H1 (cell line): ENCODE results near the gene ARHGEF10L. TPM values are rescaled to one million over a fixed set of nuclear protein-coding genes. Genes with fewer than 3 reads are reported as not detected.

Source experiments
- CTCF ChIA-PET: fragments of 300-600 bp; sonication (Branson Sonifier 250); formaldehyde crosslinking; loops from one replicate; lab custom pipeline; 2021; ENCODE audit not compliant: partially characterized antibody; lab: Charles Lee
- POLR2A ChIA-PET: fragments of 300-600 bp; sonication (Branson Sonifier 250); formaldehyde crosslinking; loops from one replicate; lab custom pipeline; 2021; ENCODE audit warnings: inconsistent platforms; ENCODE audit not compliant: partially characterized antibody; lab: Charles Lee
- DNase-seq, 2 experiments: peaks; one replicate each; pipeline versions ENCODE4 v3.0.0 to v3.0.0-alpha.2; 2010 to 2022; ENCODE audit warnings: low spot score in 2 of 2, low read depth in 1 of 2, mixed read lengths in 1 of 2
- FAIRE-seq: peaks from 2 replicates; lab custom pipeline; 2011; peaks lifted over from hg19 to GRCh38; lab: Jason Lieb, UNC
- H2AFZ ChIP-seq: 2 replicates; pipeline ENCODE4 v1.8.1; 2012; ENCODE audit warnings: low read length, inconsistent platforms
- H2AK5ac ChIP-seq: 2 replicates; pipeline ENCODE4 v1.6.1; 2013; ENCODE audit warnings: low read depth, low read length
- H2BK120ac ChIP-seq: replicated peaks from 2 replicates; pipeline ENCODE3; 2013; ENCODE audit warnings: low read depth, low read length, inconsistent platforms
- H2BK12ac ChIP-seq: 2 replicates; pipeline ENCODE4 v1.6.1; 2013; ENCODE audit warnings: low read depth, low read length
- H2BK15ac ChIP-seq: 2 replicates; pipeline ENCODE4 v1.6.1; 2013; ENCODE audit warnings: low read length
- H2BK20ac ChIP-seq: 2 replicates; pipeline ENCODE4 v1.6.1; 2013; ENCODE audit warnings: low read length
- H2BK5ac ChIP-seq: 2 replicates; pipeline ENCODE4 v1.6.1; 2013; ENCODE audit warnings: low read depth, low read length
- H3K14ac ChIP-seq: 2 replicates; pipeline ENCODE4 v1.6.1; 2013; ENCODE audit warnings: inconsistent platforms; ENCODE audit not compliant: insufficient read length
- H3K18ac ChIP-seq: 2 replicates; pipeline ENCODE4 v1.6.1; 2013; ENCODE audit warnings: low read length; ENCODE audit errors: extremely low read depth
- H3K23ac ChIP-seq: 2 replicates; pipeline ENCODE4 v1.6.1; 2013; ENCODE audit warnings: inconsistent platforms; ENCODE audit not compliant: insufficient read length
- H3K23me2 ChIP-seq: 2 replicates; pipeline ENCODE4 v1.6.1; 2013; ENCODE audit warnings: low read depth, low read length
- H3K27ac ChIP-seq: 2 replicates; pipeline ENCODE4 v1.6.1; 2011; ENCODE audit warnings: low read depth, low read length, inconsistent platforms
- H3K27me3 ChIP-seq, 4 experiments: replicated peaks in 1 of 4; 1 replicate in 1 of 4; 2 replicates in 3 of 4; pipeline versions ENCODE4 v1.6.1 to v1.8.1; 2011 to 2013; ENCODE audit warnings: low read length in 3 of 4, mild to moderate bottlenecking in 3 of 4, inconsistent platforms in 2 of 4, mixed read lengths in 2 of 4, moderate library complexity in 1 of 4; ENCODE audit not compliant: control insufficient read depth in 3 of 4, insufficient read depth in 3 of 4; ENCODE audit errors: extremely low read depth in 1 of 4
- H3K36me3 ChIP-seq, 4 experiments: 2 replicates each; pipeline versions ENCODE4 v1.6.1 to v1.8.1; 2011 to 2013; ENCODE audit warnings: mild to moderate bottlenecking in 4 of 4, low read length in 3 of 4, moderate library complexity in 2 of 4, control low read depth in 1 of 4, inconsistent platforms in 1 of 4; ENCODE audit not compliant: insufficient read depth in 4 of 4, control insufficient read depth in 2 of 4
- H3K4ac ChIP-seq: replicated peaks from 2 replicates; pipeline ENCODE3; 2013; ENCODE audit warnings: low read length, low read depth, mixed read lengths, inconsistent platforms; ENCODE audit not compliant: insufficient read length
- H3K4me1 ChIP-seq, 4 experiments: replicated peaks in 1 of 4; 1 replicate in 1 of 4; 2 replicates in 3 of 4; pipeline versions ENCODE4 v1.6.1 to v1.8.1; 2011 to 2013; ENCODE audit warnings: low read length in 3 of 4, inconsistent platforms in 2 of 4, mixed read lengths in 1 of 4; ENCODE audit not compliant: insufficient read depth in 4 of 4, control insufficient read depth in 3 of 4
- H3K4me2 ChIP-seq, 2 experiments: 2 replicates each; pipeline versions ENCODE4 v1.6.1 to v1.8.1; 2011 to 2013; ENCODE audit warnings: low read depth in 2 of 2, low read length in 2 of 2, control low read depth in 1 of 2, inconsistent platforms in 1 of 2, mild to moderate bottlenecking in 1 of 2; ENCODE audit not compliant: insufficient read depth in 1 of 2
- H3K4me3 ChIP-seq, 4 experiments: fragments of 200-600, 300-600 bp in 1 of 4; sonication (generic), shearing (Covaris generic), sonication (Bioruptor Twin) in 1 of 4; 2 replicates each; pipeline versions ENCODE4 v1.5.1 to v1.8.1; 2011 to 2016; ENCODE audit warnings: low read length in 4 of 4, low read depth in 3 of 4, control low read depth in 2 of 4, inconsistent platforms in 2 of 4, mild to moderate bottlenecking in 2 of 4, mixed read lengths in 1 of 4, moderate library complexity in 1 of 4; ENCODE audit not compliant: insufficient read depth in 2 of 4; ENCODE audit errors: extremely low read depth in 1 of 4
- H3K56ac ChIP-seq: replicated peaks from 2 replicates; pipeline ENCODE3; 2013; ENCODE audit warnings: low read depth, mild to moderate bottlenecking, mixed read lengths, low read length, inconsistent platforms; ENCODE audit not compliant: insufficient read length
- H3K79me1 ChIP-seq: 2 replicates; pipeline ENCODE4 v1.6.1; 2013; ENCODE audit warnings: low read depth, low read length, control low read depth
- H3K79me2 ChIP-seq, 2 experiments: 2 replicates each; pipeline versions ENCODE4 v1.6.1 to v1.8.1; 2012 to 2013; ENCODE audit warnings: low read length in 2 of 2, mild to moderate bottlenecking in 2 of 2, inconsistent platforms in 1 of 2; ENCODE audit not compliant: insufficient read depth in 2 of 2, control insufficient read depth in 1 of 2
- H3K9ac ChIP-seq, 4 experiments: replicated peaks in 1 of 4; 1 replicate in 1 of 4; 2 replicates in 3 of 4; pipeline versions ENCODE4 v1.6.1 to v1.8.1; 2011 to 2013; ENCODE audit warnings: low read depth in 3 of 4, low read length in 3 of 4, control low read depth in 2 of 4, mild to moderate bottlenecking in 2 of 4, moderate library complexity in 2 of 4, inconsistent platforms in 1 of 4; ENCODE audit errors: extremely low read depth in 1 of 4
- H3K9me3 ChIP-seq, 2 experiments: 2 replicates each; pipeline versions ENCODE4 v1.6.1 to v1.8.1; 2012 to 2013; ENCODE audit warnings: mild to moderate bottlenecking in 2 of 2, moderate library complexity in 2 of 2, control low read depth in 1 of 2, inconsistent platforms in 1 of 2, low read depth in 1 of 2, low read length in 1 of 2, mixed read lengths in 1 of 2; ENCODE audit not compliant: insufficient read depth in 2 of 2
- H4K20me1 ChIP-seq, 2 experiments: replicated peaks in 1 of 2; 2 replicates each; pipeline versions ENCODE3 to v1.8.1; 2011 to 2013; ENCODE audit warnings: inconsistent platforms in 2 of 2, low read length in 2 of 2, mild to moderate bottlenecking in 1 of 2; ENCODE audit not compliant: insufficient read depth in 2 of 2, control insufficient read depth in 1 of 2
- H4K5ac ChIP-seq: 2 replicates; pipeline ENCODE4 v1.6.1; 2013; ENCODE audit warnings: low read length, low read depth, mixed read lengths, inconsistent platforms; ENCODE audit not compliant: insufficient read length
- H4K8ac ChIP-seq: 2 replicates; pipeline ENCODE4 v1.8.0; 2013; ENCODE audit warnings: mild to moderate bottlenecking, moderate library complexity, low read length, inconsistent platforms; ENCODE audit not compliant: insufficient read depth; ENCODE audit errors: extremely low read depth
- H4K91ac ChIP-seq: replicated peaks from 2 replicates; pipeline ENCODE3; 2013; ENCODE audit warnings: low read length, mixed read lengths, inconsistent platforms; ENCODE audit not compliant: insufficient read length
- BRCA1 ChIP-seq: IDR thresholded peaks from 2 replicates; pipeline ENCODE4 v1.6.1; 2012; ENCODE audit warnings: low read depth, low read length, improper control_type of control experiment
- CHD2 ChIP-seq: IDR thresholded peaks from 2 replicates; pipeline ENCODE4 v1.6.1; 2012; ENCODE audit warnings: low read length, improper control_type of control experiment
- GABPA ChIP-seq: IDR thresholded peaks from 2 replicates; pipeline ENCODE4 v1.6.1; 2011; ENCODE audit warnings: mild to moderate bottlenecking, low read length, moderate library complexity, borderline replicate concordance; ENCODE audit not compliant: insufficient read depth
- HDAC2 ChIP-seq, 2 experiments: fragments of 300-600 bp in 1 of 2; sonication (generic) in 1 of 2; IDR thresholded peaks; 2 replicates each; pipeline ENCODE4 v1.6.1; 2011 to 2012; ENCODE audit warnings: low read depth in 2 of 2, low read length in 2 of 2, mild to moderate bottlenecking in 2 of 2, moderate library complexity in 2 of 2, borderline replicate concordance in 1 of 2, inconsistent platforms in 1 of 2
- JUND ChIP-seq: IDR thresholded peaks from 2 replicates; pipeline ENCODE4 v1.6.1; 2011; ENCODE audit warnings: mild to moderate bottlenecking, improper control_type of control experiment, low read length
- NRF1 ChIP-seq: IDR thresholded peaks from 2 replicates; pipeline ENCODE4 v1.6.1; 2011; ENCODE audit warnings: mild to moderate bottlenecking, low read depth, low read length, improper control_type of control experiment
- RFX5 ChIP-seq: IDR thresholded peaks from 2 replicates; pipeline ENCODE4 v1.6.1; 2011; ENCODE audit warnings: low read depth, low read length, improper control_type of control experiment, borderline replicate concordance
- TAF1 ChIP-seq: IDR thresholded peaks from 2 replicates; pipeline ENCODE4 v1.6.1; 2011; ENCODE audit warnings: mild to moderate bottlenecking, low read depth, low read length
- WGBS, 2 experiments: shearing (Covaris generic) in 1 of 2; methylation state at CpG; one replicate each; pipeline versions ENCODE4 v1.1.6 to v1.1.7; 2013 to 2015; ENCODE audit warnings: low lambda C conversion rate in 2 of 2, mixed read lengths in 2 of 2, inconsistent platforms in 1 of 2, low coverage in 1 of 2, missing lambda C conversion rate in 1 of 2; ENCODE audit not compliant: insufficient replicate concordance in 2 of 2, insufficient coverage in 1 of 2, insufficient read length in 1 of 2; ENCODE audit errors: extremely low coverage in 1 of 2, missing lambda C conversion rate in 1 of 2; 5-methylcytosine and 5-hydroxymethylcytosine counted together
- polyA plus RNA-seq, 7 experiments: library from polyadenylated mRNA; depleted of rRNA in 3 of 7; stranded (reverse) in 5 of 7; unstranded in 2 of 7; fragments of >200 nt in 5 of 7; fragments of 200-250 nt in 2 of 7; gene quantifications; 1 replicate in 5 of 7; 2 replicates in 1 of 7; 4 replicates in 1 of 7; pipeline versions ENCODE4 v1.2.1 to v1.2.3, GENCODE V29; 2011 to 2013; ENCODE audit warnings: missing spikeins in 2 of 7, mixed read lengths in 2 of 7
- total RNA-seq: library from RNA; stranded (reverse); fragmentation: NEBNext Ultra II Directional; extraction: Animal tissue kit (Norgen Biotek cat#: 25700); gene quantifications from 2 replicates; pipeline ENCODE4 v1.2.1, GENCODE V29; 2021
- TF ChIP-seq, protein P1 (sequence below): IDR thresholded peaks from 2 replicates; pipeline ENCODE4 v1.6.1; 2012; ENCODE audit warnings: low read length, inconsistent platforms

Gene ARHGEF10L
- total and polyA plus RNA-seq, 2 of the 8 experiments (the other 6 are each of a cell fraction or from before 2014, with no cell fraction given) = 33.6 to 39.6 TPM

DNA sequence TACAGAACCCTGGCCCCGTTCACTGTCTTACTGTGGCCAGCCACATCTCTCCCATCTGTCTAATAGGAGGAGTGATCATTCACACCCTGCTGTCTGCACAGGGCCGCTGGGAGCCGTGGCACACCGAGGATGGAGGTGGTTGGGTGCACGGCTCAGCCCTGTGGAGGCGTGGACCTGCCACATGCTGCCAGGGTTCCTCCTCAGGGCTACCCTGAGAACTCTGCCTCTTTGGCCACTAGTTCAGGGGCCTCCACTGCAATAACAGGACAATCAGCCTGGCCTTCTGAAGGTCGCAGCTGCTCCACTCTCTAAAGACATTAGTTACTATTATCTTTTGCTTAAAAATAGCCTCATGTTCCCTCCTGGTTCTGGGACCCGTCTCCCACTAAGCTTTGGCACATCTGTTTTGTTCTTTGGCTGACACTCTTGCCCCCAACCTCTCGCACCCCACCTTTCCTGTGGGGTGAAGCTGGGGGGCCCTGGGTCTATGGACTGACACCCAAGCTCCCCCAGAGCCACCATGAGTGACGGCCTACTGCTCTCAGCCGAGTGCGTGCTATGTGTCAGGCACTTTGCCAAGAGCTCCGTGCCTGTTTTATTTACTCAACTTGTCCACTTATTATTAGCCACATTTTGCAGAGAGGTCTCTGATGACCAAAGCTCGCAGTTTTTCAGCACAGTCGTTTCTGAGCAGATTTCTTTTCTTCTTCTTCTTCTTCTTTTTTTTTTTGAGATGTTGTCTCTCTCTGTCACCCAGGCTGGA, 66.3 kb downstream of the ARHGEF10L start:
- Histone ChIP-seq H4K8ac (no peak overlapping the region; the same call in 1 of the 2 replicates), H3K23me2 (no peaks in the 10 kb centered on the region), H2AK5ac (no peak overlapping the region), H3K4me3 (no peak overlapping the region), H3K9me3 (no peaks in the 10 kb centered on the region), H3K18ac (no peak overlapping the region; the same call in 1 of the 2 replicates), H3K4me1 (0 out of 7 replicates have a peak, but pooled peaks cover 0 to 2% (median 0%) of the 10 kb centered on the region in 4 experiments), H2BK12ac (no peak overlapping the region), H3K4me2 (no peak overlapping the region)
- TF ChIP-seq TAF1 (no peak), HDAC2 (IDR thresholded peaks at IDR 0.05; ENCODE audit: borderline replicate concordance in 1 of 2, low read depth in 2 of 2, low read length in 2 of 2) (no peak), NRF1 (no peak), RFX5 (no peak), CHD2 (no peak), BRCA1 (no peak), GABPA (no peak), JUND (no peak)
- TF ChIP-seq, protein P1, sequence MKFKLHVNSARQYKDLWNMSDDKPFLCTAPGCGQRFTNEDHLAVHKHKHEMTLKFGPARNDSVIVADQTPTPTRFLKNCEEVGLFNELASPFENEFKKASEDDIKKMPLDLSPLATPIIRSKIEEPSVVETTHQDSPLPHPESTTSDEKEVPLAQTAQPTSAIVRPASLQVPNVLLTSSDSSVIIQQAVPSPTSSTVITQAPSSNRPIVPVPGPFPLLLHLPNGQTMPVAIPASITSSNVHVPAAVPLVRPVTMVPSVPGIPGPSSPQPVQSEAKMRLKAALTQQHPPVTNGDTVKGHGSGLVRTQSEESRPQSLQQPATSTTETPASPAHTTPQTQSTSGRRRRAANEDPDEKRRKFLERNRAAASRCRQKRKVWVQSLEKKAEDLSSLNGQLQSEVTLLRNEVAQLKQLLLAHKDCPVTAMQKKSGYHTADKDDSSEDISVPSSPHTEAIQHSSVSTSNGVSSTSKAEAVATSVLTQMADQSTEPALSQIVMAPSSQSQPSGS = no peak
- TF ChIP-seq, all 59 proteins: peak for 0
- ChIA-PET POLR2A (interaction anchor here (1.2 to 1.8 kb wide), 2 partner anchors 19 to 104 kb away, joined by 3 to 5 read pairs; no protein-coding TSS in a partner anchor), CTCF (interaction anchor here (0.6 to 86.2 kb wide), 22 partner anchors 8 to 964 kb away, joined by 3 to 1640 read pairs (median 14); no protein-coding TSS in a partner anchor)
- Histone ChIP-seq H3K79me2 (no peaks in the 10 kb centered on the region; a peak in 1 of 4 replicates), H4K91ac (no peak overlapping the region), H3K56ac (no peak overlapping the region), H2BK20ac (no peak overlapping the region), H4K20me1 (no peaks in the 10 kb centered on the region), H3K36me3 (peaks cover 0 to 6% (median 2%) of the 10 kb centered on the region in 4 experiments; a peak in 4 of 8 replicates), H2BK15ac (no peak overlapping the region), H4K5ac (no peak overlapping the region), H3K27ac (no peak overlapping the region), H2BK120ac (no peak overlapping the region), H3K27me3 (no peaks in the 10 kb centered on the region), H3K4ac (no peak overlapping the region), H3K79me1 (no peaks in the 10 kb centered on the region; the same call in 1 of the 2 replicates), H3K14ac (no peak overlapping the region), H3K23ac (no peak overlapping the region), H2AFZ (no peak overlapping the region), H3K9ac (no peak overlapping the region), H2BK5ac (no peak overlapping the region)
- FAIRE-seq (no peak), DNase-seq (no peak)
- WGBS, 2 experiments = 93% methylated on average over 15 of the region's 15 CpGs; no CpG with 5 or more reads in 1 of the 2 experiments
